IMR-90 (cell line): ENCODE data around the gene USP24.

Experiments used
- CTCF ChIP-seq: conservative IDR thresholded peaks from 2 replicates; pipeline ENCODE4 v1.5.1; 2012; ENCODE audit warnings: mild to moderate bottlenecking, low read depth, low read length, improper control_type of control experiment
- FOS ChIP-seq: fragments of 150-350 bp; IDR thresholded peaks from 2 replicates; pipeline ENCODE4 v1.6.1; 2016; ENCODE audit warnings: low read depth, low read length
- MAZ ChIP-seq: IDR thresholded peaks from 2 replicates; pipeline ENCODE4 v1.6.1; 2012; ENCODE audit warnings: low read depth, mild to moderate bottlenecking, low read length, improper control_type of control experiment, moderate library complexity, borderline replicate concordance
- MXI1 ChIP-seq: IDR thresholded peaks from 2 replicates; pipeline ENCODE4 v1.6.1; 2012; ENCODE audit warnings: low read depth, mild to moderate bottlenecking, low read length, moderate library complexity, borderline replicate concordance
- POLR2A ChIP-seq: IDR thresholded peaks from 2 replicates; pipeline ENCODE4 v1.6.1; 2012; ENCODE audit warnings: mild to moderate bottlenecking, low read depth, low read length
- RCOR1 ChIP-seq: IDR thresholded peaks from 2 replicates; pipeline ENCODE4 v1.6.1; 2012; ENCODE audit warnings: mild to moderate bottlenecking, low read length, improper control_type of control experiment; ENCODE audit not compliant: insufficient replicate concordance
- RFX5 ChIP-seq: IDR thresholded peaks from 2 replicates; pipeline ENCODE4 v1.8.0; 2012; ENCODE audit warnings: low read depth, mild to moderate bottlenecking, low read length, moderate library complexity
- SMC3 ChIP-seq: fragments of 150-350 bp; IDR thresholded peaks from 2 replicates; pipeline ENCODE4 v1.6.1; 2016; ENCODE audit warnings: low read depth, mild to moderate bottlenecking, antibody characterized with exemption, low read length, moderate library complexity
- TF ChIP-seq, protein P1 (sequence below): fragments of 150-350 bp; IDR thresholded peaks from 2 replicates; pipeline ENCODE4 v1.6.1; 2017; ENCODE audit warnings: mild to moderate bottlenecking, antibody characterized with exemption, low read length, low read depth

DNA sequence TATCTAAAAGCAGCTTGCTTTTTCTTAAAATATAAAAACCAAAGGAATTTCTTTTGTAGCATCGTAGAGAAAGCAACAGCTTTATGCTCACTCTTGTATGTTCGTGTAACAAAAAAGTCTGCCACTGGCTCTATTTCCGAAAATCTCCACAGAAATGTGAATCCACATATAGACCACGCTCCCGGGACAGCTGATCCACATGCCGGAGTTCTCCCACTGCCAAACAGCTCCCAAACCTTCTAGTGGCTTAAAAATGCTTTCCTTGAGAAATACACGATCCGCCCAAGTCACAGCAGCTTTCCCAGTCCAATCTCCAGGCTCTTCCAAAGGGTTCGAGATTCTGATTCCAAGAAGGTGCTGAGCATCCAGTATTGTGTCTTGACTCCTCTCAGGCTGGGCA, 146.5 kb downstream of the USP24 start:
- TF ChIP-seq SMC3, result no peak
- TF ChIP-seq CTCF, result no peak
- TF ChIP-seq MAZ, result no peak
- no peak for TF ChIP-seq POLR2A
- no peak for TF ChIP-seq FOS
- no peak for TF ChIP-seq MXI1
- TF ChIP-seq, protein P1, sequence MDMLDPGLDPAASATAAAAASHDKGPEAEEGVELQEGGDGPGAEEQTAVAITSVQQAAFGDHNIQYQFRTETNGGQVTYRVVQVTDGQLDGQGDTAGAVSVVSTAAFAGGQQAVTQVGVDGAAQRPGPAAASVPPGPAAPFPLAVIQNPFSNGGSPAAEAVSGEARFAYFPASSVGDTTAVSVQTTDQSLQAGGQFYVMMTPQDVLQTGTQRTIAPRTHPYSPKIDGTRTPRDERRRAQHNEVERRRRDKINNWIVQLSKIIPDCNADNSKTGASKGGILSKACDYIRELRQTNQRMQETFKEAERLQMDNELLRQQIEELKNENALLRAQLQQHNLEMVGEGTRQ, result no peak
- no peak for TF ChIP-seq RCOR1
- no peak for TF ChIP-seq RFX5
